EL (cell line): ENCODE results near the gene FAM186B.

Source experiments
- DNase-seq: peaks from one replicate; pipeline ENCODE4 v3.0.0-alpha.2; 2016

The FAM186B gene

DNA sequence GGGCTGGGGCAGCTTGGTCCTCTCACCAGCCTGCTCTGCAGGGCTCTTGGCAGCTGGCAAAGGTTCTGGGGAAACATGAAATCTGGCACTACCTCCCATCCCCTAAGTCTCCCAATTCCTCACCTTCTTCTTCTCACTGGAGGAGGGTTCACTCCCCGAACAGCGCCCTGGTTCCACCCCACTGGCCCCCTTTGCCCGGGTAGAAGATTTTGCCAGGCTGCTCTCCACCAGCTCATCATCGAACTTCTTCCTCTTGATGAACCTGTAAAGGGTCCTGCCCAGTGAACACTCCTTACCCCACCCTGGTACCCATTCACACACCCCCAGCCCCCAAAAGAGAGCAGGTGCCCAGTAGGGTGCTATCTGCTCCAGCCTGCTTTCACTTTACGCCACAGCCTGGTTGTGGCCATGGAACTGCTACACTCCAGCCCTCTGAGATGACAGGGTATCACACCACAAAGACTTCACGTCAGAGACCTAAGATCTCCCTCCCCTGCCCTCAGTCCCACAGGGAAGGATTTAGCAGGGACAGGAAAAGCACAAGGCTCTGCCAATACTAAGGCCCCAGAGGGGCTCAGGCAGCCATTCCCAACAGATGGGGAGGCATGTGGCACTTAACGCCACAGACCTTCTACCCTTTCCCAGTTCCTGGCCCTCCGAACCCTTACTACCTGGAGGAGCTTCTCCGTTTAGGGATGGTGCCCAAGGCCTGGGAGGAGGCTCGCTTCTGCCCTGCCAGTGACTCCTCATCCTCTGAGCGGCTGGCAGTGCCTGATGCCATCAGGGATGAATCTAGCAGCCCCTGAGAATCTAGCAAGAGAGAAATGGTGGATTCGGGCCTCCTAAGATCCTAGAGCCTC, 39.8 kb downstream of the FAM186B start:
- DNase-seq, result no peak

- no peak for DNase-seq
Measured at GRCh38 chr12:49564686-49565405, 40.6 kb downstream of the FAM186B start.

- DNase-seq, result no peak
Measured at GRCh38 chr12:49563951-49564685, 41.3 kb downstream of the FAM186B start.

DNA sequence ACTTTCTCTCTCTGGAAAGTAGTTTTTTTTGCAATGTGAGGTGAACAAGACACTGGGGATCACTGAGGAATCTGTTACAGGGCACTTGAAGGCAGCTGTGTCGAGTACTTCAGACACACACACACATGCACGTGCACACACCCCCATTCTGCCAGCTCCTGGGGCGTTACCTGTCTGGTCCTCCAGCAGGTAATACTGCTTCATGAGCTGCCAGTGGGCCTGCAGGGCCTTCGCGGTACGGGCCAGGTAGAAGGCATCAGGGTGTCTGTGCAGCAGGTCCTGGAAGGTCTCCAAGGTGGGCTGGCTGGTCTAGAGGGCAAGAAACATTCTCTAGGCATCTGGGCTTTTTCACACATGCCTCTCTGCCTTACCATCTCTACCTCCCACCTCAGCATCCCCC, 42.6 kb downstream of the FAM186B start:
- no peak for DNase-seq

DNA sequence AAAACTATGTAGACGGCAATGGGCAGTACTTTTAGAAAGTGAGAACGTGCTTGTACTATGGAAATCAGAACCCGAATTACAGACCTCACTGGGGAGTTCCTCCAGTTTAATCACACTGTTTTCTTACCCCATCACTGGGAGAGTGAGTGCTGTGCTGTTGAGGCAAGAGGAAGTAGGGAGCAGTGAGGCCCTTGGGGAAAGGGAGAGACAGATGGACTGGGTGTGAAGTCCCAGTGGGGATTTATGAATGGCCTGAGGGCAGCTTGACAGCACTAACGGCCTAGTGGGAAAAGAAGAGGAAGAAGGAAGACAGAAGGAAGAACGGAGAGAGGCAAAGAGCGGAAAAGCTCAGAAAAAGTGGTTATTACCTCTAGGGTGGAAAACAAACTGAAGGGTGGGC, 43.2 kb downstream of the FAM186B start:
- DNase-seq, result no peak

DNA sequence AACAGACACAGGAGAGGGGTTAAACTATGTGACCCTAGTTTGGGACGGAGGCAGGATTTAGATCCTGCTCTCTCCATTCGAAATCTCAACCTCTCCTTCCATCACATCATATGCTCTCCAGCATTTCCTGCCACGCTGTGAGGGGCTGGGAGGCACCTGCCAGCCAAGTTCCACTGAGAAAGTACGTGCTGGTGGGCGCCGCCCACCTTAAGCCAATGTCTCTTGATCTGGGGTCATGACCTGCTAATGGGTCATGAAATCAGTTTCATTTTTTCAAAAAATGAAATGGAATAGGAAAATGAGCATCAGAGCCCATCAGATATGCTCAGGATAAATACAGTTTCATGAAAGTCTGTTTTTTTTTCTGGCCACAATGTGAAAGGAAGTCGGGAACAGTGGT, 44.7 kb downstream of the FAM186B start:
- DNase-seq, result no peak

DNA sequence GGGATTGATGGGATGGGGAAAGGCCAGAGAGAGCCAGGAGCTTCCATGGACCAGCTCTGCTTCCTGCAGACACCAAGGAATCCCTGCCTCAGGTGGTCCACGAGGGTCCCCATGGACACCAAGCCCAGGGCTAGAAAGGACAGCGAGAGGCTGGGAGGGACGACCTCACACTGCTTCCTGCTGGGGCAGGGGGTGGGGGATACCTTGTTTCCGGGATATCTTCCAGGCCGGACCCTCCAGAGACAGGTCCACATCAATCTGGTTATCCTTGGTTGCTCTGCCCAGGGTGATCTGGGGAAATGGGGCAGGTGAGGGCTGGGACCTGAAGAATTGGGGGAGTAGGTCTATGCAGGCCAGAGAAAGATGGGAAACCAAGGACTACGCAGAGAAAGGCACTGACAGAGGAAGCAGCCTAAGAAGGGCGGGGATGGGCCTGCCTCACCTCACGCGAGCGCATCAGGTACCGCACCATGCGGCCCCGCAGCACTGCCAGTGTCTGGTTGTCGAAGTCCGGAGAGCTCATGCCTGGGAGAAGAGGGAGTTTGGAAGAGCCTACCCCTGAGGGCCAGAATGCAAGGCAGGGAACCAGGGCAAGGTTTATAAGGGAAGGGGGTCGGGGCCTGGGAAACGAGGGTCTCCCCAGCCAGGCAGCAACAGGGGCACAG, 46.3 kb downstream of the FAM186B start:
- no peak for DNase-seq

GRCh38 chr12:49558526-49558925, 46.9 kb downstream of the FAM186B start:
- DNase-seq, result no peak

DNA sequence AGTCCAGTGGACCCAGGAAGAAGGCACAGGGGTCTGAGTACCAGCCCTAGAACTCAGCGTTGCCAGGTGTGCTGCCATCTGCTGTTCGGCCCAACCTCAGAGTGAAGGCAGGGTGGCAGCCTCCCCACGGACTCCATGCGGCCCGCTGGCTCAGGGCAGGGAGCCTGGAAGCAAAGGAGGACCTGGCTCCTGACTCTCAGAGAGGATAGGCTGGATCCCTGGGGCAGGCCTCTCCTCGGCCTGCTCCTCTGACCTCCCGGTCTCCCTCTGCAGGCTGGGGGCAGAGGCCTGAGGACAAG, 47.6 kb downstream of the FAM186B start:
- DNase-seq, result no peak

- no peak for DNase-seq
Measured at GRCh38 chr12:49557187-49557916, 48.1 kb downstream of the FAM186B start.

DNA sequence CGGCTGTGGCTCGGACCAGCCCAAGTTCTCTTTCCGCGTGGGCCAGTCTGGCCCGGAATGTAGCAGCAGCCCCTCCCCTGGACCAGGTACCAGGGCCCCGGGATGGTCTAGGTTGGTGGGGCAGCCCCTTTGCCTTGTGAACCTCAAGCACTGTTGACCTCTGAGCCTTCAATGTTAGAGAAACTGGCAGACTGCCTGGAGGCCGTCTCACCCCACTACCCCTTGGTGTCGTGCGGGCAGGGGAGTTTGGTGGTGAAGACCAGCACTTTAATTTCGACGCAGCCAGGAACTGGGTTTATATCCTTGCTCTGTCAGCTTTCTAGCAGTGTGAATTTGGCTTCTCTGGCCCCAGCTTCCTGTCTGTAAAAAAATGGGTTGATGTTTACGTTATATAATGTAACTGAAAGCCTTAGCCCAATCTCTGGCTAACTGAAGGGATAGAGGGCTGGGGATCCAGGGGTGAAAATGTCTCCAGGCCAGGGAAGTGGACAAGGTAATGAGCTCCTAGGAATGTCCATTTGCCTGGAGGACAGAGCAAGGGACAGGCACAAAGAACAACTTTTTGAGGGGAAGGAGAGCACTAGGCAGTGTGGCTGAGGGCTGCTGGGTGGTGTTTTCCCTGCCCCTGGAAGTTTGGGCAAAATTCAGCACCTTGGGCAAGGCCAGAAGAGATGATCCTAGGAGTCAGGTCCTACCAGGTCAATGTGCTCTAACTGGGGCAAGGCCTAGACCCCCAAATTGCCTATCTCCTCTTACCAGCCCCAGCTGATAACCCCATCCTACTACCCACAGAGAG, 48.9 kb downstream of the FAM186B start:
- no peak for DNase-seq

GRCh38 chr12:49555631-49556390, 49.6 kb downstream of the FAM186B start:
- no peak for DNase-seq

DNA sequence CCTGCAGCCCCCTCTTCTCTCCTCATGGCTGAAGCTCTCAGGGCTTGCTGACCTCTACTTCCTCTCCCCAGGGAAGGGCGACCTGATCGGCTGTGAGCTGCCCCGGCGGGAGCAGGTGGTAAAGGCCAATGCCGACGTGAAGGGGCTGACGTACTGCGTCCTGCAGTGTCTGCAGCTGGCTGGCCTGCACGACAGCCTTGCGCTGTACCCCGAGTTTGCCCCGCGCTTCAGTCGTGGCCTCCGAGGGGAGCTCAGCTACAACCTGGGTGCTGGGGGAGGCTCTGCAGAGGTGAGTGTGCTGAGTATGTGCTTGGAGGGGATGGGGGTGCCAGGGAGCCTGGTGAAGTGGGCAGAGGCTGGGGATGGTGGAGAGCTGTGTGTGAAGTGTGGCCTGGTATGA, 51.2 kb downstream of the FAM186B start:
- DNase-seq, result no peak

GRCh38 chr12:49553512-49554088, 51.8 kb downstream of the FAM186B start:
- DNase-seq, result no peak

DNA sequence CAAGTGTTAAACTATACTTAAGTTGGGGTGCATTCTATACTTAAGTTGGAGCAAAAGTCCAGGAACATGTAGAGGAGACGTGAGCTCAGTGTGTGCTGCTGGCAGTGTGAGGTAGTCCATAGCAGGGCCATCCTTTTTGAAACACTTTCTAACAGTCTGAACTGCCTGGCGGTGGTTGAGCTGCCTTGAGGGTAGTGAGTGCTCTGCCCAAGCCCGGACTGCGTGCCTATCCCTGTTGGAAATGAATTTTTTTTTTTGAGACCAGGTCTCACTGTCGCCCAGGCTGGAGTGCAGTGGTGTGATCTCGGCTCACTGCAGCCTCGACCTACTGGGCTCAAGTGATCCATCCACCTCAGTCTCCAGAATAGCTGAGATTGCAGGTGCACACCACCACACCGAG, 52.5 kb downstream of the FAM186B start:
- no peak for DNase-seq

GRCh38 chr12:49552425-49552824, 53.0 kb downstream of the FAM186B start:
- no peak for DNase-seq

DNA sequence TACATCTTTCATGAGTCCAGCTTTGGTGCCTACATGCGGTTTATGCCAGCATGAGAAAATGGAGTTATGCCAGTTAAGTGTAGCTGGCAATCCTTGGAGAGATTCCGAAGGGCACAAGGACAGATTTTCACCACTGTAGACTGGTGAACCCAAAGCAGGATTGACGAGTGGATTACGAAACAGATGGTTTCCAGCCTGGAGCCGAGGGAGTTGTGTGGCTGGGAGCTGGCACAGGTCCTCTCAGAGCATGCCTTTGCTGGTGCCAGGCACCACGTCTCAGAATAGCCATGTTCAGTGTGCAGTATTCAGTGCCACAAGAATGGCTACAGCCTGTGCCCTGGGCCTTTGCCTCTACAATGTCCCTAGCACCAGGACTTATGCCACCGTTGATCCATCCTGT, 53.4 kb downstream of the FAM186B start:
- DNase-seq, result no peak

GRCh38 chr12:49550693-49551252, 54.7 kb downstream of the FAM186B start:
- no peak for DNase-seq

GRCh38 chr12:49549735-49550692, 55.4 kb downstream of the FAM186B start:
- DNase-seq, result no peak
